ENCODE data around the gene EFNA2.

GRCh38 chr19:1281569-1282287, 3.9 kb upstream of the EFNA2 start:
- TF ChIP-seq CTCF (conservative IDR thresholded peaks at IDR 0.05; ENCODE audit: low read length) (no peak), EZH2phosphoT487 (IDR thresholded peaks at IDR 0.05; ENCODE audit: borderline replicate concordance) (no peak)
